ENCODE measurements around the gene FBXW12.

FBXW12 gene

DNA sequence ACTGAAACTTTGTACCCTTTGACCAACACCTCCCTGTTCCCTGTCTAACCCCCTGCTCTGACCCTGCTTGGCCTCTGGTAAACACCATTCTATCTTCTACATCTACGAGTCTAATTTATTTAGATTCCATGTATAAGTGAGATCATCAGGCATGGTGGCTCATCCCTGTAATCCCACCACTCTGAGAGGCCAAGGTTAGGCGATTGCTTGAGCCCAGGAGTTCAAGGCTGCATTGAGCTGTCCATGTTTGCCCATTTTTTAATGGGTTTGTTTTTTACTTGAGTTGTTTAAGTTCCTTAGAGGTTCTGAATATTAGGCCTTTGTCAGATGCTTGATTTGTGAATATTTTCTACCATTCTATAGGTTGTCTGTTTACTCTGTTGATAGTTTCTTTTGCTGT lies 16.9 kb downstream of the FBXW12 start (continued):
- TF ChIP-seq, protein P1, sequence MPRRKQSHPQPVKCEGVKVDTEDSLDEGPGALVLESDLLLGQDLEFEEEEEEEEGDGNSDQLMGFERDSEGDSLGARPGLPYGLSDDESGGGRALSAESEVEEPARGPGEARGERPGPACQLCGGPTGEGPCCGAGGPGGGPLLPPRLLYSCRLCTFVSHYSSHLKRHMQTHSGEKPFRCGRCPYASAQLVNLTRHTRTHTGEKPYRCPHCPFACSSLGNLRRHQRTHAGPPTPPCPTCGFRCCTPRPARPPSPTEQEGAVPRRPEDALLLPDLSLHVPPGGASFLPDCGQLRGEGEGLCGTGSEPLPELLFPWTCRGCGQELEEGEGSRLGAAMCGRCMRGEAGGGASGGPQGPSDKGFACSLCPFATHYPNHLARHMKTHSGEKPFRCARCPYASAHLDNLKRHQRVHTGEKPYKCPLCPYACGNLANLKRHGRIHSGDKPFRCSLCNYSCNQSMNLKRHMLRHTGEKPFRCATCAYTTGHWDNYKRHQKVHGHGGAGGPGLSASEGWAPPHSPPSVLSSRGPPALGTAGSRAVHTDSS (tag by site-specific recombination; IDR thresholded peaks at IDR 0.05), result no peak

DNA sequence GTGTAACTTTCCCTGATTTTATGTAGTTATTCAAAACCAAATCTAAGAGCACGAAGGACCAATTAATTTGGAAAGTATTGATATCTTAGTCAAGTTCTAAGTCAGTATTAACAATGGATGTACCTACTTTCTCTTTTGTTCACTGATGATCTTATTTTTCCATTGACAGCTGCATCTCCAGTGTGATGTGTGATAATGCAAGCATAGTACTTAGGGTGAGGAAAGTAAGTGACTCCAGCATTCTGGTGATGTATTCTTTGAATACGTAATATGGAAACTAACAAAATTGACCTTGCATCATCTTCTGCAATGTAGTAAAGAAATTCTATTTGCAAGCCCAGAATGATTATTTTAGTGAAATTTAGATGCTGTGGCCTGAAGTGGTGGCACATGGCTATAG lies 22.4 kb downstream of the FBXW12 start:
- ChIA-PET CTCF (interaction anchor here (1.2 kb wide), 1 partner anchor 42 kb away, joined by 6 read pairs; no protein-coding TSS in a partner anchor), POLR2A (no interaction called here)
- H3K27ac ChIP-seq (ENCODE audit: extremely low read depth, low read depth, low read length), result no peak overlapping the region
- H3K4me1 ChIP-seq (ENCODE audit: control insufficient read depth, insufficient read depth, low read length), result no peaks in the 10 kb centered on the region
- no peak for TF ChIP-seq ZNF274 (IDR thresholded peaks at IDR 0.05; ENCODE audit: low read length)
- no peak for TF ChIP-seq ZNF274 (tag by site-specific recombination; IDR thresholded peaks at IDR 0.05; ENCODE audit: borderline replicate concordance)
- TF ChIP-seq, protein P2, sequence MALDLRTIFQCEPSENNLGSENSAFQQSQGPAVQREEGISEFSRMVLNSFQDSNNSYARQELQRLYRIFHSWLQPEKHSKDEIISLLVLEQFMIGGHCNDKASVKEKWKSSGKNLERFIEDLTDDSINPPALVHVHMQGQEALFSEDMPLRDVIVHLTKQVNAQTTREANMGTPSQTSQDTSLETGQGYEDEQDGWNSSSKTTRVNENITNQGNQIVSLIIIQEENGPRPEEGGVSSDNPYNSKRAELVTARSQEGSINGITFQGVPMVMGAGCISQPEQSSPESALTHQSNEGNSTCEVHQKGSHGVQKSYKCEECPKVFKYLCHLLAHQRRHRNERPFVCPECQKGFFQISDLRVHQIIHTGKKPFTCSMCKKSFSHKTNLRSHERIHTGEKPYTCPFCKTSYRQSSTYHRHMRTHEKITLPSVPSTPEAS (tag by site-specific recombination; IDR thresholded peaks at IDR 0.05), result no peak
- TF ChIP-seq ZNF654 (tag by site-specific recombination; IDR thresholded peaks at IDR 0.05; ENCODE audit: low read depth), result no peak
- no peak for TF ChIP-seq ZNF132 (tag by site-specific recombination; IDR thresholded peaks at IDR 0.05; ENCODE audit: borderline replicate concordance)
- no peak for TF ChIP-seq ZSCAN23 (tag by site-specific recombination; IDR thresholded peaks at IDR 0.05)
- TF ChIP-seq, protein P3, sequence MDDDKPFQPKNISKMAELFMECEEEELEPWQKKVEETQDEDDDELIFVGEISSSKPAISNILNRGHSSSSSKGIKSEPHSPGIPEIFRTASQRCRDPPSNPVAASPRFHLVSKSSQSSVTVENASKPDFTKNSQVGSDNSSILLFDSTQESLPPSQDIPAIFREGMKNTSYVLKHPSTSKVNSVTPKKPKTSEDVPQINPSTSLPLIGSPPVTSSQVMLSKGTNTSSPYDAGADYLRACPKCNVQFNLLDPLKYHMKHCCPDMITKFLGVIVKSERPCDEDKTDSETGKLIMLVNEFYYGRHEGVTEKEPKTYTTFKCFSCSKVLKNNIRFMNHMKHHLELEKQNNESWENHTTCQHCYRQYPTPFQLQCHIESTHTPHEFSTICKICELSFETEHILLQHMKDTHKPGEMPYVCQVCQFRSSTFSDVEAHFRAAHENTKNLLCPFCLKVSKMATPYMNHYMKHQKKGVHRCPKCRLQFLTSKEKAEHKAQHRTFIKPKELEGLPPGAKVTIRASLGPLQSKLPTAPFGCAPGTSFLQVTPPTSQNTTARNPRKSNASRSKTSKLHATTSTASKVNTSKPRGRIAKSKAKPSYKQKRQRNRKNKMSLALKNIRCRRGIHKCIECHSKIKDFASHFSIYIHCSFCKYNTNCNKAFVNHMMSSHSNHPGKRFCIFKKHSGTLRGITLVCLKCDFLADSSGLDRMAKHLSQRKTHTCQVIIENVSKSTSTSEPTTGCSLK (tag by site-specific recombination; IDR thresholded peaks at IDR 0.05), result no peak
- TF ChIP-seq ZNF610 (tag by site-specific recombination; IDR thresholded peaks at IDR 0.05; ENCODE audit: borderline replicate concordance), result no peak
- TF ChIP-seq ZNF239 (tag by site-specific recombination; IDR thresholded peaks at IDR 0.05), result no peak
- TF ChIP-seq, protein P4, sequence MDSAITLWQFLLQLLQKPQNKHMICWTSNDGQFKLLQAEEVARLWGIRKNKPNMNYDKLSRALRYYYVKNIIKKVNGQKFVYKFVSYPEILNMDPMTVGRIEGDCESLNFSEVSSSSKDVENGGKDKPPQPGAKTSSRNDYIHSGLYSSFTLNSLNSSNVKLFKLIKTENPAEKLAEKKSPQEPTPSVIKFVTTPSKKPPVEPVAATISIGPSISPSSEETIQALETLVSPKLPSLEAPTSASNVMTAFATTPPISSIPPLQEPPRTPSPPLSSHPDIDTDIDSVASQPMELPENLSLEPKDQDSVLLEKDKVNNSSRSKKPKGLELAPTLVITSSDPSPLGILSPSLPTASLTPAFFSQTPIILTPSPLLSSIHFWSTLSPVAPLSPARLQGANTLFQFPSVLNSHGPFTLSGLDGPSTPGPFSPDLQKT (IDR thresholded peaks at IDR 0.05; ENCODE audit: borderline replicate concordance, low read depth, low read length), result no peak
- no peak for TF ChIP-seq ZNF530 (tag by site-specific recombination; IDR thresholded peaks at IDR 0.05; ENCODE audit: low read depth)
- no peak for TF ChIP-seq SETDB1 (IDR thresholded peaks at IDR 0.05; ENCODE audit: insufficient read length, low read length)
- no peak for TF ChIP-seq ZNF747 (tag by site-specific recombination; IDR thresholded peaks at IDR 0.05)
- TF ChIP-seq, protein P5, sequence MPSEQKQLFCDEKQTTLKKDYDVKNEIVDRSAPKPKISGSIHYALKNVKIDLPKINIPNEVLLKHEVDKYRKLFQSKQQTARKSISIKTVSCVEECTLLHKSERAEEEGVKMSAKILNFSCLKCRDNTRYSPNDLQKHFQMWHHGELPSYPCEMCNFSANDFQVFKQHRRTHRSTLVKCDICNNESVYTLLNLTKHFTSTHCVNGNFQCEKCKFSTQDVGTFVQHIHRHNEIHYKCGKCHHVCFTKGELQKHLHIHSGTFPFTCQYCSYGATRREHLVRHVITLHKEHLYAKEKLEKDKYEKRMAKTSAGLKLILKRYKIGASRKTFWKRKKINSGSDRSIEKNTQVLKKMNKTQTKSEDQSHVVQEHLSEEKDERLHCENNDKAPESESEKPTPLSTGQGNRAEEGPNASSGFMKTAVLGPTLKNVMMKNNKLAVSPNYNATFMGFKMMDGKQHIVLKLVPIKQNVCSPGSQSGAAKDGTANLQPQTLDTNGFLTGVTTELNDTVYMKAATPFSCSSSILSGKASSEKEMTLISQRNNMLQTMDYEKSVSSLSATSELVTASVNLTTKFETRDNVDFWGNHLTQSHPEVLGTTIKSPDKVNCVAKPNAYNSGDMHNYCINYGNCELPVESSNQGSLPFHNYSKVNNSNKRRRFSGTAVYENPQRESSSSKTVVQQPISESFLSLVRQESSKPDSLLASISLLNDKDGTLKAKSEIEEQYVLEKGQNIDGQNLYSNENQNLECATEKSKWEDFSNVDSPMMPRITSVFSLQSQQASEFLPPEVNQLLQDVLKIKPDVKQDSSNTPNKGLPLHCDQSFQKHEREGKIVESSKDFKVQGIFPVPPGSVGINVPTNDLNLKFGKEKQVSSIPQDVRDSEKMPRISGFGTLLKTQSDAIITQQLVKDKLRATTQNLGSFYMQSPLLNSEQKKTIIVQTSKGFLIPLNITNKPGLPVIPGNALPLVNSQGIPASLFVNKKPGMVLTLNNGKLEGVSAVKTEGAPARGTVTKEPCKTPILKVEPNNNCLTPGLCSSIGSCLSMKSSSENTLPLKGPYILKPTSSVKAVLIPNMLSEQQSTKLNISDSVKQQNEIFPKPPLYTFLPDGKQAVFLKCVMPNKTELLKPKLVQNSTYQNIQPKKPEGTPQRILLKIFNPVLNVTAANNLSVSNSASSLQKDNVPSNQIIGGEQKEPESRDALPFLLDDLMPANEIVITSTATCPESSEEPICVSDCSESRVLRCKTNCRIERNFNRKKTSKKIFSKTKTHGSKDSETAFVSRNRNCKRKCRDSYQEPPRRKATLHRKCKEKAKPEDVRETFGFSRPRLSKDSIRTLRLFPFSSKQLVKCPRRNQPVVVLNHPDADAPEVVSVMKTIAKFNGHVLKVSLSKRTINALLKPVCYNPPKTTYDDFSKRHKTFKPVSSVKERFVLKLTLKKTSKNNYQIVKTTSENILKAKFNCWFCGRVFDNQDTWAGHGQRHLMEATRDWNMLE (tag by site-specific recombination; conservative IDR thresholded peaks at IDR 0.05; ENCODE audit: low read depth), result no peak
- TF ChIP-seq, protein P6, sequence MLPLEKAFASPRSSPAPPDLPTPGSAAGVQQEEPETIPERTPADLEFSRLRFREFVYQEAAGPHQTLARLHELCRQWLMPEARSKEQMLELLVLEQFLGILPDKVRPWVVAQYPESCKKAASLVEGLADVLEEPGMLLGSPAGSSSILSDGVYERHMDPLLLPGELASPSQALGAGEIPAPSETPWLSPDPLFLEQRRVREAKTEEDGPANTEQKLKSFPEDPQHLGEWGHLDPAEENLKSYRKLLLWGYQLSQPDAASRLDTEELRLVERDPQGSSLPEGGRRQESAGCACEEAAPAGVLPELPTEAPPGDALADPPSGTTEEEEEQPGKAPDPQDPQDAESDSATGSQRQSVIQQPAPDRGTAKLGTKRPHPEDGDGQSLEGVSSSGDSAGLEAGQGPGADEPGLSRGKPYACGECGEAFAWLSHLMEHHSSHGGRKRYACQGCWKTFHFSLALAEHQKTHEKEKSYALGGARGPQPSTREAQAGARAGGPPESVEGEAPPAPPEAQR (tag by site-specific recombination; IDR thresholded peaks at IDR 0.05), result no peak
- H3K4me3 ChIP-seq (ENCODE audit: low read depth, low read length), result no peak overlapping the region
- H3K36me3 ChIP-seq (ENCODE audit: control insufficient read depth in 2 of 2, insufficient read depth in 1 of 2, low read length in 2 of 2), result no peaks in the 10 kb centered on the region
- H3K9me3 ChIP-seq (ENCODE audit: control insufficient read depth, insufficient read depth, low read depth, low read length), result no peaks in the 10 kb centered on the region
